GM11168 (cell line): ENCODE results near the gene ZEB2.

ENCODE experiments used
- in situ Hi-C: fragments of 300-500 bp; cut with MboI; formaldehyde crosslinking; loops from one replicate; pipeline ENCODE4 v1.12.0; 2022; ENCODE audit warnings: low sequenced_read_pairs; ENCODE audit not compliant: unreplicated experiment

Gene ZEB2

DNA sequence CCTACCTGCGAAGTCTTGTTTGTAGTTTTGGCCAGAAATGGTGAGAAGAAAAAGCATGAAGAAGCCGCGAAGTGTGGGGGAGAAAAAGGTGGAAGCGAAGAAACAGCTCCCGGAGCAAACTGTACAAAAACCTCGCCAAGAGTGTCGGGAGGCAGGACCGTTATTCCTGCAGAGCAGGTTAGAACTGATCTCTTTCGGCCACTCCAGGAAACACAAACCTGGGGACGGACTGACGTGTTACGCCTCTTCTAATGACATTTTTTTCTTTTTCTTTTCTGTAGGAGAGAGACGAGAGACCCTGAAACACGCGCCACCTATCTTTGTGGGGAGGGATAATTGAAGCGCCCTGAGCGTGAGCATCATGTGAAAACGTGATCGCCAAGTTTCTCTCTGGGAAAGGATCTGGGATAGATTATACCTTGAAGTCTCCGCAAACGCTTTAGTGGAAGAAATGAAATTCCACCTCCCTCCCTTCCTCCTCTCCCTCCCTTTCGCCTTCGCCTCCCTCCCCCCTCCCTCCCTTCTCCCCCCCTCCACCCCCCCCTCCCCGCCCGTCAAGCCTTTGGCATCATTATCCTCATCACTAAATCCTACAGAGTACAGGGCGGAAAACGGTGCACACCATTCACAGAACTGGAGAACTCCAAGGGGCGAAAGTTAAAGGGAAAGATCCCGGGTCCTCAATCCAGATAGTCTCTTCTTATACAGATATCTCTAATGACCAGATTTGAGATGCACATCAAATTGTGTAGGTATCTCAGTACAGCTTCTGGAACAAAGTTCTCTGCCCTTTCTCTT is at the start of gene ZEB2:
Gene ZEB2, minus strand, starts transcription at position 186 of the 798 bp plus-strand sequence. CDS start 2,769 bp downstream, outside the sequence.
- in situ Hi-C loops, result no loop called here

GRCh38 chr2:144567745-144568144 is 47.8 kb upstream of the ZEB2 start:
- in situ Hi-C loops, result no loop called here

- in situ Hi-C loops, result no loop called here
Observed at GRCh38 chr2:144566448-144566847, 46.5 kb upstream of the ZEB2 start.

- in situ Hi-C loops, result no loop called here
Observed at GRCh38 chr2:144560251-144560650, 40.3 kb upstream of the ZEB2 start.

DNA sequence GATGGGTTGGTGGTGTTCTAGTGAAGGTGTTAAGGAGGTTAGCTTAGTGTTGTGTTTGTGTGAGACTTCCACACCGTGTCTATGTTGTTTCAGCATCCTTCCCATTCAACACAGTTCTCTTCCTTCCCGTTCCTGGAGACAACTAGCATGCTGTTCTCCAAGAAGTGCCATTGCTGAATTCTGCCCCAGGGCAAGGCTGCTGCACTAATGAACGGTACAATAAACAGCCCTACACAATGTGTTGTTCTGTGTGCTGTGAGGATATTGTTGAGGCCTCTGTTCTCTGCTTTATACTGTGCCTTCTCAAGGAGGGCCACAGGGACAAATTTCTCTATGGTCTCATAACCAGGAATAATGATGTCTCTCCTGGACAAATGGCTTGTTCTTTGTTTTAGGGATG is 39.8 kb upstream of the ZEB2 start:
- in situ Hi-C loops, result no loop called here

DNA sequence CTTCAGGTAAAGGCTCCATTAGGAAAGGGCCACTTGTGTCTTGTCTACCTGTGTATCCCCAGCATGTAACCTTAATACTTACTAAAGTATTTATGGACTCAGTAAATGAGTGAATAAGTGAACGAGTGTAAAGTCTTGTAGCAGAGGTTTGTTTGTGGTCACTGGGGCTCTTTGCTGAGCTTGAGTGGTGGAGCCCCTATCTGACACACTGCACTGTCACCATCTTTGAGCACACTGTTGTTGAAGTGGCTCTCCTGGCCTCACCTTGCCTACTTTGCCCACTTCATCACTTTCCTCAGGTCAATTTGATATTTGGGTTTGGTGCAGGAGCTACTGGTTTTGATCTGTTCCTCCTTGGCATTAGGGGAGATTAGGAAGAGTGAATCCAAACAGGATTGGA is 39.3 kb upstream of the ZEB2 start:
- in situ Hi-C loops, result no loop called here

DNA sequence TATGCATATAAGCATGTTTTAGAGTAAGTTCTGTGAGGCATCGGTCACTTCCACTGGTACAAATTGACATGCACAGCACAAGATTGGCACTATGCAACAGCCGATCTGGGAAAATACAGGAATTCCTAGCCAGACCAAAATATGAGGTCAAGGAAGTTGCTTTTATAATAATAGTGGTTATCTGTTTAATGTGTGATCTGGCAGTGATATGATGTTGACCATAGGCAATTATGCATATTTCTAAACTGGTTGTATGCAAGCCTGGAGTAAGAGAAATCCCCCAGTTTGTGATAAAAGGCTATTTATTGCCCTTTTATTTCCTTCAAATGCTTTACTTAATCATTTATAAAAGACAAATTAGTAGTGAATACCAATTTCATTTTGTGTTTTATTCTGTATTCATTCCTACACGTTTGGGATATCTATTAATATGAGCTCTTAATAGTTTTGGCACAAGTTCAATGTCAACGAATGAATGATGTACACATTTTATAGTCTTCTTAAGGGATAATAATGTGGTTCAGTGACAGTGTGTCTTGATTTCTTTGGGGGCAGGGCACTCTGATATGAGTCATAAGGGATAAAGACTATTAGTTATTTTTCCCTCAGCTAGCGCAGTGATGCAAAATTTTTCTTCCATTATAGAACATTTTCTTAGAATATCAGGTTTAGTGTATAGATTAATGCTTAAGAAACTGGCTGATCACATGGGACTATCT is 34.7 kb upstream of the ZEB2 start:
- in situ Hi-C loops, result no loop called here

GRCh38 chr2:144553379-144553778 is 33.5 kb upstream of the ZEB2 start:
- in situ Hi-C loops, result no loop called here

DNA sequence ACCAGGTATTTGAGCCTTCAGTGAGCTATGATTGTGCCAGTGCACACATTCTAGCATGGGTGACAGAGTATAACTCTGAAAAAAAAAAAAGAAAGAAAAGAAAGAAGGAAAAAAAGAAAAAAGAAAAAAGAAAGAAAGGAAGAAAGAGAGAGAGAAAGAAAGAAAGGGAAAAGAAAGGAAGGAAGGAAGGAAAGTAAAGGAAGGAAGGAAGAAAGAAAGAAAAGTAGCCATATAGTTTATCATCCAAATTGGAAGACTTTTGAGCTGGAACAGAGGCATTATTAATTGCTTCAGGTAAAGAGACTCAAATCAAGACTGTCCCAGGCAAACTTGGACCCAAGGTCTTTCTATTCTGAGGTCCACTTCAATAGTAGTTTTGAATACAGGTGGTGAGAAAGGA is 32.9 kb upstream of the ZEB2 start:
- in situ Hi-C loops, result no loop called here

DNA sequence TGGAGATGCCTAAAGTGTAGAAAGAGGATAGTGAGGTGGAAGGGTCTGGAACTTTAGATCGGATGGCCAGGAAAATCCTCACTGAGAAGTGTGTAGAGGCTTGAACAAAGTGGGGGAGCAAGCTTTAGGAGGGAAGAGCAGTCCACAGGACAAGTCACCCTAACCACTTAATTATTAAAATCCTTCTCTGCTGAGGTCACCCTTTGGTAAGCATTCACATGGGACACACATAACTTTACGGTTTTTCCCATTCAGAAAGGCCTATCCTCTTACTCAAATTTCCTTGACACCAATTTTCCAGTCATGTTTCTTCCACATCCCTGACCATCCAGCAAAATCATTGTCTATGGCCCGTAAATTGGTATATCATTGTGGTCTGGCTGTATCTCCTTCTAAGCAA is 31.0 kb upstream of the ZEB2 start:
- in situ Hi-C loops, result no loop called here

DNA sequence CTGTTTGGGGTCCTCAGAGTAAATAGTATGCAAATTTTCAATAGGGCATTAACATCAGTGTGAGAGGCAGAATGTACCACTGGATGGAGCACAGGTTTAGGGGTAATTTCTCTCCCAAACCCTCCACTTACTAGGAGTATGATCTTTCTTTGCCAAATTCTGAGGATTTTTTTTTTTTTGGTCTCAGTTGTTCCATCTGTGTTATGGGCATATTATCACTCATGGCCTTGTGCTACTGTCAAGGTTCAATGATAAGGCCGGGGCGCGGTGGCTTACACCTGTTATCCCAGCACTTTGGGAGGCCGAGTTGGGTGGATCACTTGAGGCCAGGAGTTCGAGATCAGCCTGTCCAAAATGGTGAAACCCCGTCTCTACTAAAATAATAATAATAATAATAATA is 30.2 kb upstream of the ZEB2 start:
- in situ Hi-C loops, result no loop called here

DNA sequence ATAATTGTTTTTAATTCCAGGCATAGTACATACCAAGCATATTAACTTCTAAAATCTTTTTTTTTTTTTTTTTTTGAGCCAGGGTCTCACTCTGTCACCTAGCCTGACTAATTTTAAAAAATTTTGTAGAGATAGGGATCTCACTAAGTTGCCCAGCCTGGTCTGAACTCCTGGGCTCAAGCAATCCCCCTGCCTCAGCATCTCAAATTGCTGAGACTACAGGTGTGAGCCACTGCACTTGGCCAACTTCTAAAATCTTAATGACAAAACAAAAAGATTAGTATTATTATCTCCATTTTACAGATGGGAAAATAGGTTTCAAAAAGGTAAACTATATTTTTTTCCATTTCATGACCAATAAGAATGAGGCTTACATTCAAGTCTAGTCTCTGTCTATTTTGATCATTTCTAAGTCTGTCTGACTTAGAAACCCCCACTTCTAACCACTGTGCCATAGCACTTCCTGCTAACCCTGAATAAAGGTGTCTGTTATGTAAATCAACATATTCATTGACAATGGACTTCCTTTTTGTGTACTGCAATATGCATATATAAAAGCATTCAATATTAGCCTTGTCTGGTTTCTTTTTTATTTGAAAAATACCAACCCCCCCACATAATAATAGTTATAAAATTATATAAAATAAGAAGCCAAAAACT is 28.7 kb upstream of the ZEB2 start:
- in situ Hi-C loops, result no loop called here

GRCh38 chr2:144548088-144548487 is 28.2 kb upstream of the ZEB2 start:
- in situ Hi-C loops, result no loop called here

DNA sequence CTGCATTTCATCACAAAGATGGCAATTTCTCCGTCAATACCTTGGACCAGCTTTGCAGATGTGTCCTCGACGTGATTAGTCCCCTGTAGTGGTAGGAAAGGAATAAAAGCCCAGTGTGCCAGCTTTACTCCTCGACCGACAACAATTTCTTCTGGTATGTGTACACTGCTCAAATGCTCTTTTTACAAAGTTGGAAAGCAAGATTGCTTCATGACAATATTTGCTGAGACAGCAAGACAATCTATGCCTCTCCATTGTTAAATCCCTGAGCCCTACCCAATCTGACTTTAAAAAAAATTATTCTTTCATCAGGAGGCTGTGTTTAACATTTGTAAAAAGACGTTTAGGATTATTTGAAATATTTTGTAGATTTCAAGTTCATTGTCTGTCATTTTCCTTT is 27.6 kb upstream of the ZEB2 start:
- in situ Hi-C loops, result no loop called here

DNA sequence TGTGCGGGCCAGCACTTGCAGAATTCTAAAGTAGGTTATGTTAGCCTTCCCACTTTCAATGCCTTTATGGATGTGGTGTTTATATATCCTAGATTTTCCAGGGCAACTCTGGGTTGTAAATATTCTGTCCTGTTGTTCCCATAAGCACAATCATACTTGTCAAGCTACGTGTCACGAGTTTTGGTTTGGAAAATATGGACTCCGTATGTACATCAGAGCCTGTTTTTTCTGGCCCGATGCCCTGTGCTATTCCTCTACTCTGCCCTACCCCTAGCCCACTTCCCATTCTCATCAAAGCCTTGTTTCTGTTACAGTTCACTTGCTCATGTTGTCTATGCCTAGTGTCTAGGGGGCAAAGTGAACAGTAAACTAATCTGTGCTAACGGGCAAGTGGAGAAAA is 27.0 kb upstream of the ZEB2 start:
- in situ Hi-C loops, result no loop called here

GRCh38 chr2:144545787-144546186 is 25.9 kb upstream of the ZEB2 start:
- in situ Hi-C loops, result no loop called here

- in situ Hi-C loops, result no loop called here
Observed at GRCh38 chr2:144544053-144544452, 24.1 kb upstream of the ZEB2 start.

GRCh38 chr2:144541396-144541795 is 21.5 kb upstream of the ZEB2 start:
- in situ Hi-C loops, result no loop called here

DNA sequence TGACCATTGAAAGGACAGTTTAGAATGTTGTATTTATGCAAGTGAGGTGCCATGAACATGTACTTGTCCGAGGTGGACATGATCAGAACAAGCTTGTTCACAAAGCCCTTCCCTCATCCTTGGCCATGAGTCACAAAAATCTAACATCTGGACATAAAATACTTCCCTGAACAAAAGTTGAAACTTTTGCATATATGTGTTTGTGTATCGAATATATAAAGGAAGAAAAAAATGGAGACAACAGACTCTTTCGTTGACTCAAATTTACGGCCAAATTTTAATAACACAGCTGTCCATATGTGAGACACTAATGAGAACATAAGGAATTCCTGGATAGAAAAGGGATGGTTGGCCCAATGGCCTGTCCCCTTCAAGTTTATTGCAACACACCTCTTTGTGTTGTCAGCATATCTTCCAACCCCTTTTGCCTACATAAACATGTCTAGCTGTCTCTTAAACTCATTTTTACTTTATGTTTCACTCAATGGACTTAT is 19.4 kb upstream of the ZEB2 start:
- in situ Hi-C loops, result no loop called here

- in situ Hi-C loops, result no loop called here
Observed at GRCh38 chr2:144535300-144535699, 15.4 kb upstream of the ZEB2 start.

GRCh38 chr2:144533221-144533620 is 13.3 kb upstream of the ZEB2 start:
- in situ Hi-C loops, result no loop called here
